HG03520 (cell line): ENCODE results near the gene ZMYM4.

Experiments used
- ATAC-seq: cut with Tn5 transposase; IDR thresholded peaks from one replicate; pipeline ENCODE4 v1.9.1; 2021; ENCODE audit warnings: mild to moderate bottlenecking, moderate library complexity; ENCODE audit not compliant: unreplicated experiment

ZMYM4 gene

GRCh38 chr1:35394386-35394785 is 125.9 kb downstream of the ZMYM4 start:
- no peak for ATAC-seq

GRCh38 chr1:35398739-35399138 is 130.2 kb downstream of the ZMYM4 start:
- ATAC-seq: no peak

- no peak for ATAC-seq
Measured at GRCh38 chr1:35401049-35401448, 132.5 kb downstream of the ZMYM4 start.

GRCh38 chr1:35406103-35406502 is 137.6 kb downstream of the ZMYM4 start:
- no peak for ATAC-seq

GRCh38 chr1:35407743-35408142 is 139.2 kb downstream of the ZMYM4 start:
- no peak for ATAC-seq

GRCh38 chr1:35408925-35409324 is 140.4 kb downstream of the ZMYM4 start:
- ATAC-seq: no peak

- ATAC-seq: no peak
Measured at GRCh38 chr1:35426097-35426586, 157.6 kb downstream of the ZMYM4 start.

GRCh38 chr1:35428360-35428759 is 159.9 kb downstream of the ZMYM4 start:
- ATAC-seq: no peak

GRCh38 chr1:35430762-35431161 is 162.3 kb downstream of the ZMYM4 start:
- ATAC-seq: no peak

GRCh38 chr1:35431173-35431599 is 162.7 kb downstream of the ZMYM4 start:
- ATAC-seq: no peak

- ATAC-seq: no peak
Measured at GRCh38 chr1:35432231-35432630, 163.7 kb downstream of the ZMYM4 start.

GRCh38 chr1:35433714-35434113 is 165.2 kb downstream of the ZMYM4 start:
- no peak for ATAC-seq

- no peak for ATAC-seq
Measured at GRCh38 chr1:35434703-35435102, 166.2 kb downstream of the ZMYM4 start.

GRCh38 chr1:35436078-35436477 is 167.6 kb downstream of the ZMYM4 start:
- ATAC-seq: no peak

GRCh38 chr1:35437200-35437599 is 168.7 kb downstream of the ZMYM4 start:
- no peak for ATAC-seq

GRCh38 chr1:35439626-35440025 is 171.1 kb downstream of the ZMYM4 start:
- ATAC-seq: no peak

- no peak for ATAC-seq
Measured at GRCh38 chr1:35441926-35442579, 173.5 kb downstream of the ZMYM4 start.

- no peak for ATAC-seq
Measured at GRCh38 chr1:35442734-35443133, 174.2 kb downstream of the ZMYM4 start.

- ATAC-seq: no peak
Measured at GRCh38 chr1:35443768-35444518, 175.4 kb downstream of the ZMYM4 start.

GRCh38 chr1:35444519-35444774 is 175.9 kb downstream of the ZMYM4 start:
- ATAC-seq: no peak

- no peak for ATAC-seq
Measured at GRCh38 chr1:35447278-35447677, 178.8 kb downstream of the ZMYM4 start.

- no peak for ATAC-seq
Measured at GRCh38 chr1:35448344-35448801, 179.9 kb downstream of the ZMYM4 start.
